Fibroblast of lung (primary cell): ENCODE data around the gene SUPT3H.

Source experiments
- CTCF ChIP-seq, 2 donors: IDR thresholded peaks in 1 of 2; conservative IDR thresholded peaks in 1 of 2; 1 replicate in 1 of 2; 2 replicates in 1 of 2; pipeline ENCODE4 v1.5.1; 2011 to 2012; ENCODE audit warnings: low read length in 2 of 2, control low read depth in 1 of 2, inconsistent platforms in 1 of 2, low read depth in 1 of 2, mild to moderate bottlenecking in 1 of 2
- EZH2 ChIP-seq: IDR thresholded peaks from 2 replicates; pipeline ENCODE4 v1.5.1; 2012; ENCODE audit warnings: low read length, control low read depth, mild to moderate bottlenecking; ENCODE audit errors: missing control alignments

- TF ChIP-seq CTCF (conservative IDR thresholded peaks at IDR 0.05 in 1 of 2, IDR thresholded peaks at IDR 0.05 in 1 of 2; ENCODE audit: low read depth in 1 of 2, low read length in 2 of 2), result no peak
- no peak for TF ChIP-seq EZH2
Measured at GRCh38 chr6:45116714-45117410, 260.9 kb downstream of the SUPT3H start.
